Mesenchymal stem cell (in vitro differentiated cells and primary cell): ENCODE results near the gene CD34.

Experiments
- DNase-seq: peaks from one replicate; pipeline ENCODE4 v3.0.0-alpha.2; 2013
- H2AFZ ChIP-seq: one replicate; pipeline ENCODE4 v1.6.1; 2013; ENCODE audit warnings: low read depth, mild to moderate bottlenecking, control low read depth, inconsistent platforms, low read length, moderate library complexity
- H2AK5ac ChIP-seq: 2 replicates; pipeline ENCODE4 v1.6.1; 2013; ENCODE audit warnings: low read length, moderate library complexity, mild to moderate bottlenecking, inconsistent platforms; ENCODE audit not compliant: severe bottlenecking
- H2BK120ac ChIP-seq: one replicate; pipeline ENCODE4 v1.6.1; 2013; ENCODE audit warnings: low read depth, mild to moderate bottlenecking, inconsistent platforms, low read length, moderate library complexity
- H2BK12ac ChIP-seq, 2 experiments: one replicate each; pipeline ENCODE4 v1.6.1; 2013; ENCODE audit warnings: inconsistent platforms in 2 of 2, low read length in 2 of 2, mild to moderate bottlenecking in 2 of 2, moderate library complexity in 2 of 2, control low read depth in 1 of 2
- H2BK15ac ChIP-seq: one replicate; pipeline ENCODE4 v1.6.1; 2013; ENCODE audit warnings: mild to moderate bottlenecking, low read depth, inconsistent platforms; ENCODE audit not compliant: poor library complexity, severe bottlenecking
- H2BK5ac ChIP-seq: 2 replicates; pipeline ENCODE4 v1.6.1; 2013; ENCODE audit warnings: low read depth, mild to moderate bottlenecking, low read length, control low read depth, inconsistent platforms; ENCODE audit not compliant: poor library complexity, severe bottlenecking
- H3K14ac ChIP-seq, 2 experiments: one replicate each; pipeline ENCODE4 v1.6.1; 2013; ENCODE audit warnings: inconsistent platforms in 2 of 2, low read length in 2 of 2, control low read depth in 1 of 2, mild to moderate bottlenecking in 1 of 2, moderate library complexity in 1 of 2
- H3K18ac ChIP-seq, 2 experiments: one replicate each; pipeline ENCODE4 v1.6.1; 2013; ENCODE audit warnings: inconsistent platforms in 2 of 2, low read length in 2 of 2, control low read depth in 1 of 2, low read depth in 1 of 2, mild to moderate bottlenecking in 1 of 2
- H3K23ac ChIP-seq, 2 experiments: one replicate each; pipeline ENCODE4 v1.6.1; 2013; ENCODE audit warnings: inconsistent platforms in 2 of 2, low read length in 2 of 2, mild to moderate bottlenecking in 2 of 2, moderate library complexity in 2 of 2, control low read depth in 1 of 2
- H3K27ac ChIP-seq: 2 replicates; pipeline ENCODE4 v1.5.1; 2013; ENCODE audit warnings: mild to moderate bottlenecking, moderate library complexity, low read length, control low read depth, inconsistent platforms; ENCODE audit not compliant: poor library complexity, severe bottlenecking
- H3K27me3 ChIP-seq, 2 experiments: 2 replicates each; pipeline versions ENCODE4 v1.6.1 to v1.7.0; 2013; ENCODE audit warnings: low read length in 2 of 2, mild to moderate bottlenecking in 2 of 2, moderate library complexity in 2 of 2, control low read depth in 1 of 2, inconsistent platforms in 1 of 2; ENCODE audit not compliant: control insufficient read depth in 1 of 2, insufficient read depth in 1 of 2
- H3K36me3 ChIP-seq, 2 experiments: 2 replicates each; pipeline versions ENCODE4 v1.6.1 to v1.7.0; 2013; ENCODE audit warnings: low read length in 2 of 2, control low read depth in 1 of 2, inconsistent platforms in 1 of 2, low read depth in 1 of 2, mild to moderate bottlenecking in 1 of 2; ENCODE audit not compliant: insufficient read depth in 2 of 2, control insufficient read depth in 1 of 2
- H3K4ac ChIP-seq, 2 experiments: one replicate each; pipeline ENCODE4 v1.6.1; 2013; ENCODE audit warnings: inconsistent platforms in 2 of 2, low read length in 2 of 2, mild to moderate bottlenecking in 2 of 2, moderate library complexity in 2 of 2, control low read depth in 1 of 2, low read depth in 1 of 2
- H3K4me1 ChIP-seq: 2 replicates; pipeline ENCODE4 v1.6.1; 2013; ENCODE audit warnings: low read depth, low read length, control low read depth; ENCODE audit not compliant: control insufficient read depth, insufficient read depth
- H3K4me2 ChIP-seq: 2 replicates; pipeline ENCODE4 v1.6.1; 2013; ENCODE audit warnings: low read length, mild to moderate bottlenecking, inconsistent platforms; ENCODE audit not compliant: poor library complexity, severe bottlenecking
- H3K4me3 ChIP-seq, 2 experiments: 2 replicates each; pipeline versions ENCODE4 v1.5.1 to v1.7.0; 2013; ENCODE audit warnings: low read length in 2 of 2, mild to moderate bottlenecking in 2 of 2, control low read depth in 1 of 2, low read depth in 1 of 2; ENCODE audit not compliant: insufficient read depth in 1 of 2
- H3K79me1 ChIP-seq: replicated peaks from 2 replicates; pipeline ENCODE4 v1.6.1; 2013; ENCODE audit warnings: mild to moderate bottlenecking, control low read depth, low read length, inconsistent platforms; ENCODE audit not compliant: poor library complexity, severe bottlenecking
- H3K9ac ChIP-seq: 2 replicates; pipeline ENCODE4 v1.7.0; 2013; ENCODE audit warnings: mild to moderate bottlenecking, low read length, moderate library complexity
- H3K9me3 ChIP-seq: 2 replicates; pipeline ENCODE4 v1.7.0; 2013; ENCODE audit warnings: mild to moderate bottlenecking, low read length; ENCODE audit not compliant: control insufficient read depth
- H4K8ac ChIP-seq: one replicate; pipeline ENCODE4 v1.6.1; 2013; ENCODE audit warnings: inconsistent platforms, mild to moderate bottlenecking, low read length, moderate library complexity
- H4K91ac ChIP-seq: one replicate; pipeline ENCODE4 v1.6.1; 2013; ENCODE audit warnings: mild to moderate bottlenecking, low read length, inconsistent platforms
- WGBS: methylation state at CpG from one replicate; pipeline ENCODE4 v1.1.7; 2013; ENCODE audit warnings: mixed read lengths; 5-methylcytosine and 5-hydroxymethylcytosine counted together

Gene CD34

GRCh38 chr1:207941665-207942064, 30.7 kb upstream of the CD34 start:
- H2BK120ac ChIP-seq: no peak overlapping the region
- H3K4me3 ChIP-seq: peak overlapping the region in 1 of 2 experiments; percentile 61
- H2BK5ac ChIP-seq: no peak overlapping the region
- no peaks in the 10 kb centered on the region for H3K27me3 ChIP-seq
- no peak overlapping the region for H3K14ac ChIP-seq
- H2BK15ac ChIP-seq: no peak overlapping the region
- H4K91ac ChIP-seq: no peak overlapping the region
- 95% methylated on average over 6 of the region's 7 CpGs for WGBS
- H3K27ac ChIP-seq: no peak overlapping the region
- H3K79me1 ChIP-seq: no peaks in the 10 kb centered on the region
- no peak overlapping the region for H2AK5ac ChIP-seq
- H3K4me2 ChIP-seq: no peak overlapping the region
- H3K4ac ChIP-seq: no peak overlapping the region
- no peak overlapping the region for H2AFZ ChIP-seq
- no peak overlapping the region for H3K23ac ChIP-seq
- no peak overlapping the region for H2BK12ac ChIP-seq
- H3K4me1 ChIP-seq: peaks cover 1% of the 10 kb centered on the region
- no peak overlapping the region for H4K8ac ChIP-seq
- H3K18ac ChIP-seq: no peak overlapping the region
- H3K36me3 ChIP-seq: no peaks in the 10 kb centered on the region
- H3K9me3 ChIP-seq: no peaks in the 10 kb centered on the region
- no peak for DNase-seq
- peak overlapping the region; percentile 93 for H3K9ac ChIP-seq

GRCh38 chr1:207938016-207938415, 27.1 kb upstream of the CD34 start:
- Histone ChIP-seq H3K9me3 (no peaks in the 10 kb centered on the region), H2BK12ac (no peak overlapping the region), H3K18ac (no peak overlapping the region), H2BK120ac (no peak overlapping the region), H3K27me3 (no peaks in the 10 kb centered on the region), H2AFZ (no peak overlapping the region), H4K91ac (no peak overlapping the region), H3K9ac (peak overlapping the region; percentile 12), H3K36me3 (no peaks in the 10 kb centered on the region), H3K4me2 (no peak overlapping the region), H3K23ac (no peak overlapping the region), H3K4me1 (peaks cover 1% of the 10 kb centered on the region), H3K14ac (no peak overlapping the region), H3K79me1 (no peaks in the 10 kb centered on the region), H2AK5ac (no peak overlapping the region), H2BK5ac (no peak overlapping the region), H3K4me3 (no peak overlapping the region), H3K4ac (no peak overlapping the region), H2BK15ac (no peak overlapping the region), H3K27ac (no peak overlapping the region), H4K8ac (no peak overlapping the region)
- no peak for DNase-seq
- 79% methylated on average over 10 of the region's 10 CpGs for WGBS

- H2BK12ac ChIP-seq: no peak overlapping the region
- DNase-seq: no peak
- H4K8ac ChIP-seq: no peak overlapping the region
- WGBS: 39% methylated on average over 1 of the region's 3 CpGs
- H3K4me1 ChIP-seq: peaks cover 1% of the 10 kb centered on the region
- no peak overlapping the region for H3K4me2 ChIP-seq
- H2BK120ac ChIP-seq: no peak overlapping the region
- no peaks in the 10 kb centered on the region for H3K79me1 ChIP-seq
- no peak overlapping the region for H2BK5ac ChIP-seq
- H3K36me3 ChIP-seq: no peaks in the 10 kb centered on the region
- no peak overlapping the region for H2BK15ac ChIP-seq
- H3K23ac ChIP-seq: no peak overlapping the region
- no peak overlapping the region for H3K27ac ChIP-seq
- no peak overlapping the region for H4K91ac ChIP-seq
- H3K9me3 ChIP-seq: no peaks in the 10 kb centered on the region
- H3K27me3 ChIP-seq: no peaks in the 10 kb centered on the region
- H3K4me3 ChIP-seq: no peak overlapping the region
- H3K18ac ChIP-seq: no peak overlapping the region
- no peak overlapping the region for H3K9ac ChIP-seq
- H3K14ac ChIP-seq: no peak overlapping the region
- H3K4ac ChIP-seq: no peak overlapping the region
- no peak overlapping the region for H2AK5ac ChIP-seq
- H2AFZ ChIP-seq: no peak overlapping the region
Measured at GRCh38 chr1:207937204-207937603, 26.3 kb upstream of the CD34 start.

- Histone ChIP-seq H3K4me1 (no peaks in the 10 kb centered on the region), H3K4ac (no peak overlapping the region), H2BK15ac (no peak overlapping the region), H2BK120ac (no peak overlapping the region), H3K23ac (no peak overlapping the region), H3K27ac (no peak overlapping the region), H3K36me3 (no peaks in the 10 kb centered on the region), H3K18ac (no peak overlapping the region), H2AFZ (no peak overlapping the region), H4K91ac (no peak overlapping the region), H2BK12ac (no peak overlapping the region), H3K79me1 (no peaks in the 10 kb centered on the region), H3K9me3 (peaks cover 6% of the 10 kb centered on the region), H3K27me3 (no peaks in the 10 kb centered on the region), H2AK5ac (no peak overlapping the region), H3K9ac (no peak overlapping the region), H2BK5ac (no peak overlapping the region), H3K4me2 (no peak overlapping the region), H3K4me3 (no peak overlapping the region), H4K8ac (no peak overlapping the region), H3K14ac (no peak overlapping the region)
- DNase-seq: no peak
- WGBS: 58% methylated on average over 1 of the region's 1 CpG
Measured at GRCh38 chr1:207935166-207935583, 24.2 kb upstream of the CD34 start.
